ENCODE data around the gene FAM229B.

GRCh38 chr6:112144145-112144926 lies 56.9 kb downstream of the FAM229B start:
- TF ChIP-seq CTCF (IDR thresholded peaks at IDR 0.05) = no peak
- TF ChIP-seq POLR2A (IDR thresholded peaks at IDR 0.05) = no peak
